HL-60 (cell line): ENCODE data around the gene TSHZ1.

Experiments used
- DNase-seq, 2 experiments: peaks; one replicate each; pipeline ENCODE4 v3.0.0-alpha.2; 2010 to 2020; ENCODE audit warnings: low read depth in 1 of 2, low spot score in 1 of 2
- H3K27ac ChIP-seq: fragments of 250-450 bp; sonication (Bioruptor Pico); replicated peaks from 2 replicates; pipeline ENCODE4 v1.5.1; 2020; ENCODE audit warnings: mild to moderate bottlenecking, moderate library complexity
- H3K27me3 ChIP-seq: fragments of 250-450 bp; sonication (Bioruptor Pico); 2 replicates; pipeline ENCODE4 v1.5.1; 2021; ENCODE audit warnings: mild to moderate bottlenecking, moderate library complexity; ENCODE audit not compliant: insufficient read depth, poor library complexity, severe bottlenecking
- H3K4me3 ChIP-seq: replicated peaks from 2 replicates; pipeline ENCODE4 v1.5.1; 2011; ENCODE audit warnings: mild to moderate bottlenecking, control low read depth, low read length; ENCODE audit not compliant: insufficient read depth
- CTCF ChIP-seq: IDR thresholded peaks from one replicate; pipeline ENCODE4 v1.5.1; 2011; ENCODE audit warnings: low read length, control low read depth, inconsistent platforms; ENCODE audit not compliant: insufficient read depth
- GABPA ChIP-seq: IDR thresholded peaks from 2 replicates; pipeline ENCODE4 v1.6.1; 2012; ENCODE audit warnings: low read depth
- POLR2AphosphoS5 ChIP-seq: IDR thresholded peaks from 2 replicates; pipeline ENCODE4 v1.6.1; 2012; ENCODE audit warnings: low read depth
- SPI1 ChIP-seq: IDR thresholded peaks from 2 replicates; pipeline ENCODE4 v1.6.1; 2012; ENCODE audit warnings: low read depth, mild to moderate bottlenecking, borderline replicate concordance
- TF ChIP-seq, protein P1 (sequence below): IDR thresholded peaks from 2 replicates; pipeline ENCODE4 v1.6.1; 2012; ENCODE audit warnings: low read depth; ENCODE audit not compliant: insufficient replicate concordance

TSHZ1 gene

GRCh38 chr18:75267643-75268363, 57.2 kb downstream of the TSHZ1 start:
- no peak for DNase-seq
- TF ChIP-seq SPI1 = peak; percentile 27; the same call in 1 of the 2 replicates
- TF ChIP-seq, protein P1, sequence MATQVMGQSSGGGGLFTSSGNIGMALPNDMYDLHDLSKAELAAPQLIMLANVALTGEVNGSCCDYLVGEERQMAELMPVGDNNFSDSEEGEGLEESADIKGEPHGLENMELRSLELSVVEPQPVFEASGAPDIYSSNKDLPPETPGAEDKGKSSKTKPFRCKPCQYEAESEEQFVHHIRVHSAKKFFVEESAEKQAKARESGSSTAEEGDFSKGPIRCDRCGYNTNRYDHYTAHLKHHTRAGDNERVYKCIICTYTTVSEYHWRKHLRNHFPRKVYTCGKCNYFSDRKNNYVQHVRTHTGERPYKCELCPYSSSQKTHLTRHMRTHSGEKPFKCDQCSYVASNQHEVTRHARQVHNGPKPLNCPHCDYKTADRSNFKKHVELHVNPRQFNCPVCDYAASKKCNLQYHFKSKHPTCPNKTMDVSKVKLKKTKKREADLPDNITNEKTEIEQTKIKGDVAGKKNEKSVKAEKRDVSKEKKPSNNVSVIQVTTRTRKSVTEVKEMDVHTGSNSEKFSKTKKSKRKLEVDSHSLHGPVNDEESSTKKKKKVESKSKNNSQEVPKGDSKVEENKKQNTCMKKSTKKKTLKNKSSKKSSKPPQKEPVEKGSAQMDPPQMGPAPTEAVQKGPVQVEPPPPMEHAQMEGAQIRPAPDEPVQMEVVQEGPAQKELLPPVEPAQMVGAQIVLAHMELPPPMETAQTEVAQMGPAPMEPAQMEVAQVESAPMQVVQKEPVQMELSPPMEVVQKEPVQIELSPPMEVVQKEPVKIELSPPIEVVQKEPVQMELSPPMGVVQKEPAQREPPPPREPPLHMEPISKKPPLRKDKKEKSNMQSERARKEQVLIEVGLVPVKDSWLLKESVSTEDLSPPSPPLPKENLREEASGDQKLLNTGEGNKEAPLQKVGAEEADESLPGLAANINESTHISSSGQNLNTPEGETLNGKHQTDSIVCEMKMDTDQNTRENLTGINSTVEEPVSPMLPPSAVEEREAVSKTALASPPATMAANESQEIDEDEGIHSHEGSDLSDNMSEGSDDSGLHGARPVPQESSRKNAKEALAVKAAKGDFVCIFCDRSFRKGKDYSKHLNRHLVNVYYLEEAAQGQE = no peak
- Histone ChIP-seq H3K27ac (no peak overlapping the region), H3K27me3 (no peaks in the 10 kb centered on the region), H3K4me3 (no peak overlapping the region)

DNA sequence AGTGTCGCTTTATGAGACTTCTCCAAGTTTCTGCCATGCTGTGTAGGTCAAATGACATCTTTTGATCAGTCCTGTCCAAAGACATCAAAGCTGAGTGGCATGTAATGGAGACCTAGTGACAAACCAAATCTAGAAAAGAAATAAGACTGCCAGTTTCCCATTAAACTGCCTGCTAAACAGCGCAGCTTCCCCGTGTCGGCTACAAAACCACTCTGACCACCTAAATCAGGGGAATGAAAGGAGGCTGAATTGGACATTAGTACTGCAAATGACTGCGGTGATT, 57.7 kb downstream of the TSHZ1 start:
- TF ChIP-seq POLR2AphosphoS5 (no peak), SPI1 (no peak), CTCF (no peak), GABPA (no peak)
- TF ChIP-seq, protein P1 = no peak
- Histone ChIP-seq H3K4me3 (no peak overlapping the region), H3K27ac (no peak overlapping the region), H3K27me3 (no peaks in the 10 kb centered on the region)
- DNase-seq = no peak

- no peak for DNase-seq
- Histone ChIP-seq H3K4me3 (no peak overlapping the region), H3K27ac (no peak overlapping the region), H3K27me3 (no peaks in the 10 kb centered on the region)
- TF ChIP-seq, protein P1 = no peak
- TF ChIP-seq POLR2AphosphoS5 = no peak
- TF ChIP-seq GABPA = no peak
- TF ChIP-seq SPI1 = no peak
- no peak for TF ChIP-seq CTCF
These were observed 58.6 kb downstream of the TSHZ1 start for GRCh38 chr18:75269124-75269680.
